Smooth muscle cell (in vitro differentiated cells): ENCODE results near the gene NEDD9. TPM values are rescaled to one million over a fixed set of nuclear protein-coding genes. Genes with fewer than 3 reads are reported as not detected.

Source experiments
- DNase-seq: peaks from one replicate; lab custom pipeline; 2025; ENCODE audit not compliant: unreplicated experiment; lab: John Stamatoyannopoulos, UW
- H2AFZ ChIP-seq: fragments of 200-600 bp; sonication (generic); 2 replicates; pipeline ENCODE4 v1.6.0; 2016; ENCODE audit warnings: antibody characterized with exemption, low read depth, mild to moderate bottlenecking
- H3F3A ChIP-seq: fragments of 200-600 bp; sonication (generic); 2 replicates; pipeline ENCODE4 v1.6.0; 2017; ENCODE audit warnings: antibody characterized with exemption, low read depth
- H3K27ac ChIP-seq: fragments of 200-600 bp; sonication (generic); 2 replicates; pipeline ENCODE4 v1.5.1; 2016; ENCODE audit warnings: low read depth, mild to moderate bottlenecking
- H3K27me3 ChIP-seq: fragments of 200-600 bp; sonication (generic); 2 replicates; pipeline ENCODE4 v1.6.1; 2016; ENCODE audit warnings: low read depth, mild to moderate bottlenecking
- H3K36me3 ChIP-seq: fragments of 200-600 bp; sonication (generic); 2 replicates; pipeline ENCODE4 v1.5.1; 2016; ENCODE audit warnings: low read depth
- H3K4me1 ChIP-seq: fragments of 200-600 bp; sonication (generic); 2 replicates; pipeline ENCODE4 v1.5.1; 2016; ENCODE audit warnings: low read depth
- H3K4me2 ChIP-seq: fragments of 200-600 bp; sonication (generic); 2 replicates; pipeline ENCODE4 v1.6.0; 2016; ENCODE audit warnings: mild to moderate bottlenecking
- H3K4me3 ChIP-seq: fragments of 200-600 bp; sonication (generic); 2 replicates; pipeline ENCODE4 v1.5.1; 2016; ENCODE audit warnings: mild to moderate bottlenecking
- H3K79me2 ChIP-seq: fragments of 200-600 bp; sonication (generic); 2 replicates; pipeline ENCODE4 v1.6.0; 2016; ENCODE audit warnings: low read depth, mild to moderate bottlenecking
- H3K9ac ChIP-seq: fragments of 200-600 bp; sonication (generic); 2 replicates; pipeline ENCODE4 v1.6.0; 2016; ENCODE audit warnings: low read depth
- H3K9me3 ChIP-seq: fragments of 200-600 bp; sonication (generic); replicated peaks from 2 replicates; pipeline ENCODE4 v1.5.1; 2016; ENCODE audit warnings: low read depth
- H4K20me1 ChIP-seq: fragments of 200-600 bp; sonication (generic); 2 replicates; pipeline ENCODE4 v1.6.0; 2016; ENCODE audit warnings: low read depth
- CTCF ChIP-seq: fragments of 200-600 bp; sonication (generic); IDR thresholded peaks from 2 replicates; pipeline ENCODE4 v1.5.1; 2017; ENCODE audit warnings: borderline replicate concordance, mild to moderate bottlenecking, antibody characterized with exemption; ENCODE audit not compliant: insufficient read depth, poor library complexity, severe bottlenecking
- WGBS: methylation state at CpG from one replicate; pipeline ENCODE4 v1.1.7; 2016; ENCODE audit warnings: low lambda C conversion rate; 5-methylcytosine and 5-hydroxymethylcytosine counted together
- polyA plus RNA-seq: library from polyadenylated mRNA; unstranded; fragments of >200 nt; fragmentation: Nextera tagmentation; extraction: Ambion mirVana; gene quantifications from 2 replicates; pipeline ENCODE4 v1.2.1, GENCODE V29; 2016
- total RNA-seq: library from RNA; depleted of rRNA; stranded (reverse); fragments of >200 nt; gene quantifications from 2 replicates; pipeline ENCODE4 v1.2.3, GENCODE V29; 2014

NEDD9 gene
- total and polyA plus RNA-seq, 2 experiments from 2014 or later: 85.6 to 127 TPM

DNA sequence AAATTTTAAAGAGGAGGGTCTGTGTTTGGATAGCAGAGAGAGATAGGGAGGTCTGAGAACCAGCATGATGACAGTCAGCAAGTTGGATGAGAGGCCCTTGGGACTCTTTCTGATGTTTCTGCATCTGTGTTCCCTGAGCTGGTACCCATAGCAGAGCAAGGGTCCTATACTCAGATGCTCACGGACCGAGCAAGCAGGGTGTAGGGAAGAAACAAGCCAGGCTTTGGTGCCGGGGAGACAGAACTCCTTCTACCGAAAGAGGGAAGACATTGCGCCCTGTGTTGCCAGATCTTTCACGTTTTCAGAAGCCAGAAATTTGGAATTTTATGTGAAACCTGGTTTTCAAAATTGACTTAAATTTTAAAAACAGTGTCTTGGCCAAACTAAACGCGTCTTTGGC, 34.6 kb downstream of the NEDD9 start:
- Histone ChIP-seq H3K4me2 (peak overlapping the region; percentile 79), H3F3A (peaks cover 47% of the 10 kb centered on the region), H4K20me1 (no peaks in the 10 kb centered on the region), H3K27ac (peak overlapping the region; percentile 97), H3K9me3 (no peaks in the 10 kb centered on the region), H3K36me3 (peaks cover 8% of the 10 kb centered on the region), H3K4me3 (no peak overlapping the region), H3K27me3 (no peaks in the 10 kb centered on the region), H3K79me2 (peaks cover 73% of the 10 kb centered on the region), H2AFZ (no peak overlapping the region), H3K9ac (peak overlapping the region; percentile 83), H3K4me1 (peaks cover 63% of the 10 kb centered on the region)
- no peak for TF ChIP-seq CTCF
- 91% methylated on average over 8 of the region's 8 CpGs for WGBS
- DNase-seq: no peak

DNA sequence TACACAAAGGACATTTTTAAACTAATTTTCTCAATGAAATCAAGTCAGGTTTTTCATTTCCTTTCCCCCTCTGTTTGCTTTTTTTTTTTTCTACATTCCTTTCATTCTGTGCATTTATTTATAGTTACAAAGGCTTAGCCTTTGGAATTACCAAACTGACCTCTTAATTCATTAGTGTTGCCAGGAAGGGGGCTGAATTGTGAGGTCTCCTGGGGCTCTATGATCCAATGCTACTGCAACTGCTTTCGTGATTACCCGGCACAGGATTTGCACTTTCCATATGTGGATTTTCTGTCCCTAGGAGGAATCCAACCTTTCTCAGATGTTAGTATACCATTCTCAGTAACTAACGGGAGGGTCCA, 35.3 kb downstream of the NEDD9 start:
- Histone ChIP-seq H2AFZ (no peak overlapping the region), H3K27ac (peak overlapping the region; percentile 97), H3F3A (peaks cover 41% of the 10 kb centered on the region), H4K20me1 (no peaks in the 10 kb centered on the region), H3K4me3 (no peak overlapping the region), H3K4me2 (peak overlapping the region; percentile 79), H3K9ac (peak overlapping the region; percentile 83), H3K4me1 (peaks cover 57% of the 10 kb centered on the region), H3K9me3 (no peaks in the 10 kb centered on the region), H3K79me2 (peaks cover 66% of the 10 kb centered on the region), H3K27me3 (no peaks in the 10 kb centered on the region), H3K36me3 (peaks cover 8% of the 10 kb centered on the region)
- DNase-seq: no peak
- 12% methylated on average over 3 of the region's 3 CpGs for WGBS
- TF ChIP-seq CTCF: no peak

DNA sequence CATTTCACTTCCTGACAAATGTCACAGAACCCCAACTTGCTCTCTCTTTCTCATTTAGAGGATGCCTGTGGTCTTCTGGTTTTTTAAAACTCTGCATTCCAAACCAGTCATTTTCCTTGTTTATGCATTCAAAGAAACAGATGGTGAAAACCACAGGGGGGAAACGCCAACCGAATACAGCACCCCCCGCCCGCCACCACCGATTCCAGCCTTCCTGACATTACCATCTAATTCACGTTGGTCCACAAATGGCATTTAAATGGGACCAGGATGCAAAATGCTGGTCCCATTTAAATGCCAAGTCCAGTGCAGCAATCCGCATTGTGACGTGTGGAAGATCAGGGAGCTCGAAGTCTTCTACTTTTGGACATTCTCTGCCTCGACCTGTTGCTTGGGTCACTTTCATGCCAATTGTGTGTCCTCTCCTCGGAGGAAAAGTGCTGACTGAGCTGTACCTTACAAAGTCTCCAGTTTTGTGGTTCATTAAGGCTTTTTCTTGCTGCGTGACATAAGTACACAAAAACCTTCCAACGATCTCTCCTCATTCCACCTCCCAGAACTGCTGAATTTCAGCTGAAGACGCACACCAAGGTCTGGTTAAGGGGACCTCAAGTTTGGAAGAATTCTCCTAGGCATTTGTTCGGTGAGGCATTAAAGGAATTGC, 35.8 kb downstream of the NEDD9 start:
- H3K4me1 ChIP-seq: peaks cover 51% of the 10 kb centered on the region
- H3F3A ChIP-seq: peaks cover 41% of the 10 kb centered on the region
- H3K4me3 ChIP-seq: no peak overlapping the region
- peak overlapping the region; percentile 83 for H3K9ac ChIP-seq
- H2AFZ ChIP-seq: no peak overlapping the region
- peaks cover 61% of the 10 kb centered on the region for H3K79me2 ChIP-seq
- no peak for DNase-seq
- H3K4me2 ChIP-seq: peak overlapping the region; percentile 79
- TF ChIP-seq CTCF: no peak
- H3K9me3 ChIP-seq: no peaks in the 10 kb centered on the region
- no peaks in the 10 kb centered on the region for H3K27me3 ChIP-seq
- no peaks in the 10 kb centered on the region for H4K20me1 ChIP-seq
- WGBS: 31% methylated on average over 15 of the region's 15 CpGs
- H3K27ac ChIP-seq: peak overlapping the region; percentile 97
- H3K36me3 ChIP-seq: peaks cover 8% of the 10 kb centered on the region
